GM18861 (cell line): ENCODE results near the gene GID8.

ENCODE experiments used
- ATAC-seq: cut with Tn5 transposase; IDR thresholded peaks from one replicate; pipeline ENCODE4 v1.9.1; 2021; ENCODE audit not compliant: unreplicated experiment

The GID8 gene

GRCh38 chr20:62968378-62969178 is 30.6 kb downstream of the GID8 start:
- ATAC-seq, result no peak

GRCh38 chr20:62969179-62969760 is 31.3 kb downstream of the GID8 start:
- ATAC-seq, result no peak

GRCh38 chr20:62969939-62970306 is 32.0 kb downstream of the GID8 start:
- no peak for ATAC-seq

- no peak for ATAC-seq
These were observed 32.6 kb downstream of the GID8 start for GRCh38 chr20:62970307-62971210.

- ATAC-seq, result no peak
These were observed 33.4 kb downstream of the GID8 start for GRCh38 chr20:62971211-62971949.

- peak; percentile 76 for ATAC-seq
These were observed 34.2 kb downstream of the GID8 start for GRCh38 chr20:62971950-62972844.

GRCh38 chr20:62972845-62973745 is 35.1 kb downstream of the GID8 start:
- no peak for ATAC-seq

GRCh38 chr20:62975251-62975760 is 37.4 kb downstream of the GID8 start:
- ATAC-seq, result no peak

GRCh38 chr20:62975812-62976508 is 38.0 kb downstream of the GID8 start:
- ATAC-seq, result no peak

GRCh38 chr20:62976886-62977285 is 38.9 kb downstream of the GID8 start:
- no peak for ATAC-seq

GRCh38 chr20:62977613-62978560 is 39.9 kb downstream of the GID8 start:
- peak; percentile 74 for ATAC-seq

GRCh38 chr20:62978561-62978943 is 40.6 kb downstream of the GID8 start:
- no peak for ATAC-seq

GRCh38 chr20:62979310-62979709 is 41.4 kb downstream of the GID8 start:
- ATAC-seq, result no peak

- ATAC-seq, result no peak
These were observed 42.0 kb downstream of the GID8 start for GRCh38 chr20:62979876-62980373.

GRCh38 chr20:62980380-62980960 is 42.5 kb downstream of the GID8 start:
- no peak for ATAC-seq

GRCh38 chr20:62980970-62981369 is 43.0 kb downstream of the GID8 start:
- no peak for ATAC-seq
